Astrocyte of the hippocampus (primary cell): ENCODE results near the gene SGO1.
"Not testable (repeated sequence)": the region's sequence is repeated elsewhere in the genome, so short reads cannot be mapped to it uniquely, and the experiment has no call there.

ENCODE experiments used
- DNase-seq: peaks from one replicate; pipeline ENCODE4 v3.0.0; 2011; ENCODE audit warnings: low read depth, low spot score

The SGO1 gene

DNA sequence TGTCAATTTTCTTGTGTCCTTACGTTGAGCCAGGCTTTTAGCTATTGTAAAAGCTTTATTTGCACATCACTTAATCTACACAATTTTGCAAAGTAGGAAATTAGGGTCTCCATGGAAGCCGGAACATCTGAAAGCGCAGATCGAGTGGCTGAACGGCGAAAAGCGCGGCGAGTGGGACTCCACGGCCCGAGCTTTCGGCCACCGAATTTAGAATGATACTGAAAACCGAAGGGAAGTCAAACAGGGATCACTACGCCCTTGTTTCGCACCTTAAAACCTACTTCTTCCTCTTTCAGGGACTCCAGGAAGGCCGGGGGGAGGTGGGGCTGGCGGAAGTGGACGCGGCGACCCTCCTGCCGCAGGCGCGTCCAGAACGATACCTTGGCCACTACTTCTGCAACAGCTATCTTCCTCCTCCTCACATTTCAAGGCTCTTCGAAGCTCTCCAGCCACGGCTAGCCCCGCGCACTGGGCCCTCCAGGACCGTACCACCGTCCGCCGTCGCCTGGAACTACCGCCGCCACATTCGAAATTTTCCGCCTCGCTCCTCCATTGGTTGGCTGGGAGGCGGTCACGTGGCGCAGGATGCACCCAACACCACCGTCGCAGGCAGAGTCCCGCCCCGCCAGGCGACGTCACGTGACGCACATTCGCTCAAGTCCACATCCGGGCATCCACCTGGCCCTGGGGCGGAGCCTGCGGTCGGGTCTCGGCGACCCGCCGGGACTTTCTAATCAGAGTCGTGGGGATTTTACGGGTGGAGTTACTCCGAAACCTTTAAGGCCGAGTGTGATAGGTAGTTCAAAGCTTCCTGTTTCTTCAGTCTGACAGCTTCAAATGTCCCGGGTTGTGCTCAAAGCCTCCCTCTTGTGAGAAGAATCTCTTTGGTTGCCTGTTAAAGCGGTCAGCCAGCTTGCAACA, at the start of gene SGO1:
TSS of gene SGO1 (minus strand) at position 528 of the 921 bp plus-strand sequence. CDS start 2,179 bp downstream, outside the sequence.
- peak; percentile 100 for DNase-seq

DNA sequence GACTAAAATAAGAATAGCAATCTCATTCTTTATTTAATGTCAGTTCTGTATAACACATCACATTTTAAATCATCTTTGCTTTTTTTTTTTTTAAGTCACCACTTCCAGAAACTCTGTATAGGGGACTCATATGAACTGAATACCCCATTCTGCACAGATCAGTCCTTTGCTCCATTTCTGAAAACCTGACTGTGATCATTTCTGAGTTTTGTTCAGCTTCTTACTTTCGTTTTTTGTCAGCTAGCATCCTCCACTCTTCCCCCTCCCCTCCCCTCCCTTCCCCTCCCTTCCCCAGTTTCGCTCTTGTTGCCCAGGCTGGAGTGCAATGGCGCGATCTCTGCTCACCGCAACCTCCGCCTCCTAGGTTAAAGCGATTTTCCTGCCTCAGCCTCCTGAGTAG, 49.8 kb upstream of the SGO1 start:
- DNase-seq, result no peak

DNA sequence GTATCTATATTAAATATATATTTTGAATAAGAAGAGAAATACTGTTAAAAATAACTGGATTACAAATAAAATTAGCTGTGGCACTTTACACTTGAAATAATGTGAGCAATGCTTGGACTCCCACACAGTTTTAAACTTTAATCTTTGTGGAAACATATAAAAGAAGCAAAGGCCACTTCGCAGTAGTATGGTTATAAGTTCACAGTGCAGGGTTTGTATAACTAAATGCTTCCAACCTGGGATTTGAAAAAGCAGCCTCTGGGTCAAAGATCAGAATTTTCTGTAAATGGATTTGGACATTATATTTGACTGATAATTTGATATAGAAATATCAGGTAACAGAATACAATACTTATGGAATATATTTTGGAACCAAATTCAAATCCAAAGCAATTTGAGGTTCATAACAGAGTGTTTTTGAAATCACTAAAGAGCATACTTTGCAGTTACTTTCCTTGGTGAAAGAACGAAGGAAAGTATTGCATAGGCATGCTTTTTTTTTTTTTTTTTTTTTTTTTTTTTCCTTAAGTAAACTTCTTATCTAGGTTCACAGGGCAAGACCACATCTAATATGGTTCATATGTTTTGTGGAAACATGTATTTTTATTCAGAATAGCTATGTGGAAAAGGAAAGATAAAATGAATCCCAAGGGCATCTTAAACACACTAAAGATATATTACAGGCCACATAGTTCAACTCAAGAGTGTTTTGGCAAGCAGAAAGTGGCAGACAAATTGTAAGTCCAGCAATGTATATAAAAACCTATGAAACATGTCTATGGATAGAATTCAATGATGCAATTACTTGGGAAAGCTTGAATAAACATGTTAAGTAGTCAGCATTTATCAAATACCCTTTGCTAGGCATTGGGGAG, 47.1 kb upstream of the SGO1 start:
- no peak for DNase-seq

DNA sequence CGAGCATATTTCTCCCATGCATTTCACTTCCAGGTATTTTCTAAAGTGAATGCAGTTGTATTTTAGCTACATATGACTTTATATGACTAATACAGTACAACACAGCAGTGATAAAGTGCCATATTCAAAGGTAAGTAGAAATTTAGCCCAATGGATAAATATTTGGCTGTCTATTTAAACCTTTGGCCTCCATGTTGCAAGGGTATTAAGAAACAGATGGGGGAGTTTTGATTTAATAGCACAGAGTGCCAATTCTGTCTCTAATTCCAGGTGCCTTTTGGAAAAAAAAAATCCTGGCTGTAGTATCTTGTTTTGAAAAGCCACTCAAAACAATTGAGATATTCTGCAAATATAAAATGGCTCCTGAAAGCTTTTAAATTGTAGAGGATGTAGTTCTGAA, 44.9 kb upstream of the SGO1 start:
- DNase-seq, result no peak

DNA sequence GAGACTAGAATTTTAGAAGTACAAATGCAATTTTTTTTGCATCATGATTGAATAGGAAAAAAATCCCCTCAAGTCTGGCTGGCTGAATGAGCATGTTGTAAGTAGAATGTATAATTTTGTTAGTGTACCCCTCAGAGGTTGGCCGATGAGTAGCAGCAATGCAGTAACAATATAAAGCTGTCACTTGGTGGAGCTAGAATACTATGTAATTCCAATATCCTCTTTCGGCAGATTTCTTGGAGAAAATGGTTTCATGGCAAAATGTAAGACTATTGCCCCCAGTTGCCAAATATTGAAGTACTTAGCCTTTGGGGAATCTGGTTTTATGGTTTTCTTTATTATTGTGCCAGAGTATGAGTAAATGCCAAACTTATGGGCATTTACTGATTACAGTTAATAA, 39.8 kb upstream of the SGO1 start:
- peak; percentile 67 for DNase-seq

DNA sequence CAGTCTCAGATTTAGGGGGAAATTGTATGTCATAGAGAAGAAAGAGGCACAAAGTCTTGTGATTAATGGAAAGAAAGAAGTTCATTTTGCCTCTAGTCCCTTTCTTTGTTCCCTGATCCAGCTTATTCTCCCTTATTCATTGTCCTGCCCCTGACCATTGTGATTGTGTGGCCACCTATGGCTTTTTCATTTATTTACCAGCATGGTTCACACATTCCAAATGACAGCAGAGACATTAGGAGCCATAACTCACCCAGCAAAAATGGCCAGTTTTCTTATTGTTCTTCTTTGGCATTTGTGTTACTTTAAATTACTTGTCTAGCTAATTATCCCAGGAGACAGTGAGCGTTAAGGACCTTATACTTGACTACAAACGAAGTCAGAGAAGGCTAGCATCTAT, 36.3 kb upstream of the SGO1 start:
- DNase-seq, result no peak

DNA sequence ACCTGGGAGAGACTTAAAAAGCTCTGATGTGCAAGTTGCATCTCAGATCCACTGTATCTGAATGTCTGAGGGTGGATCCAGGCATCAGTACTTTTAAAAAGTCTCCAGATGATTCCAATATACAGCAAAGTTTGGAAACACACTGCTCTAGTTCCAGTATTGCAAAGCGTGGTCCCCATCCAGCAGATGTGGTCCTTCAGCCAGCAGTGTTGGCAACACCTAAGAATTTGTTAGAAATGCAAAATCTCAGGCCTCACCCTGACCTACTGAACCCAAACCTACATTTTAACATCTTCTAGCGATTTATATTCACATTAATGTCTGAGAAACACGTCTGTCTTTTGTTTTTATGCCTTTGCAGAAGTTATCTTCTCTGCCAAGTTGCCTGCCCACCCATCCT, 32.2 kb upstream of the SGO1 start:
- DNase-seq, result no peak

DNA sequence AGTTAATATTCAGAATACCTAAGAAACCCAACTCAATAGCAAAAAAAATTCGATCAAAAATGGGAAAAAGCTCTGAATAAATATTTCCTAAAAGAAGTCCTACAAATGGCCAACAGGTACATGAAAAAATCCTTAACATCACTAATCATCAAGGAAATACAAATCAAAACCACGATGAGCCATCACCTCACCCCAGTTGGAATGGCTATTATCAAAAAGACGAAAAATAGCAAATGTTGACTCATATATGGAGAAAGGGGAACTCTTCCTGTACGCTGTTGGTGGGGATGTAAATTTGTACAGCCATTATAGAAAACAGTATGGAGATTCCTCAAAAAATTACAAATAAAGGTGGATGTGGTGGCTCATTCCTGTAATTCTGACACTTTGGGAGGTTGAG, 29.6 kb upstream of the SGO1 start:
- DNase-seq, result no peak

DNA sequence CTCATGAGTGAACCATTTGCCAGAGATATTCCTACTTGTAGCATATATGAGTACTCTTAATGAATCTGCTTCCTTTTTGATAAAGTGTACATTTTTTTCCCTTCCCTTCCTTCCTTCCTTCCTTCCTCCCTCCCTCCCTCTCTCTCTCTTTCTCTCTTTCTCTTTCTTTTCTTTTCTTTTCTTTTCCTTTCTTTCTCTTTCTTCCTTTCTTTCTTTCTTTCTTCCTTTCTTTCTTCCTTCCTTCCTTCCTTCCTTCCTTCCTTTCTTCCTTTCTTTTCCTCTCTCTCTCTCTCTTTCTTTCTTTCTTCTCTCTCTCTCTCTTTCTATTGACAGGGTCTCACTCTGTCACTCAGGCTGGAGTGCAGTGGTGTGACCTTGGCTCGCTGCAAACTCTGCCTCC, 27.5 kb upstream of the SGO1 start:
- not testable (repeated sequence) for DNase-seq

DNA sequence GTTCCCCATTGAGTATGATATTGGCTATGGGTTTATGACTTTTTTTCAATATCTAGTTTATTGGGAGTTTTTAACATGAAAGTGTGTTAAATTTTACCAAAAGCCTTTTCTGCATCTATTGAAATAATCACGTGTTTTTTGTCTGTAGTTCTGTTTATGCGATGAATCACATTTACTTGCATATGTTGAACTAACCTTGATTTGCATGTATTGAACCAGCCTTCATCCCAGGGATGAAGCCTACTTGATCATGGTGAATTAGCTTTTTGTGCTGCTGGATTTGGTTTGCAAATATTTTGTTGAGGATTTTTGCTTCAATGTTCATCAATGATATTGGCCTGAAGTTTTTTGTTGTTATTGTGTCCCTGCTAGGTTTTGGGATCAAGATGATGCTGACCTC, 21.9 kb upstream of the SGO1 start:
- DNase-seq, result not testable (repeated sequence)

DNA sequence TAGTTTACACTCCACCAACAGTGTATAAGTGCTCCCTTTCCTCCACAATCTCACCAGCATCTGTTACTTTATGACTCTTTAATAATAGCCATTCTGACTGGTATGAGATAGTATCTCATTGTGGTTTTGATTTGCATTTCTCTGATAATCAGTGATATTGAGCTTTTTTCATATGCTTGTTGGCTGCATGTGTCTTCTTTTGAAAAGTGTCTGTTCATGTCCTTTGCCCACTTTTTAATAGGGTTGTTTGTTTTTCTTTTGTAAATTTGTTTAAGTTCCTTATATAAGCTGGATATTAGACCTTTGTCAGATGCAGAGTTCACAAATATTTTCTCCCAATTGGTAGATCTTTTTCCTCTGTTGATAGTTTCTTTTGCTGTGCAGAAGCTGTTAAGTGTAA, 19.9 kb upstream of the SGO1 start:
- DNase-seq, result not testable (repeated sequence)

DNA sequence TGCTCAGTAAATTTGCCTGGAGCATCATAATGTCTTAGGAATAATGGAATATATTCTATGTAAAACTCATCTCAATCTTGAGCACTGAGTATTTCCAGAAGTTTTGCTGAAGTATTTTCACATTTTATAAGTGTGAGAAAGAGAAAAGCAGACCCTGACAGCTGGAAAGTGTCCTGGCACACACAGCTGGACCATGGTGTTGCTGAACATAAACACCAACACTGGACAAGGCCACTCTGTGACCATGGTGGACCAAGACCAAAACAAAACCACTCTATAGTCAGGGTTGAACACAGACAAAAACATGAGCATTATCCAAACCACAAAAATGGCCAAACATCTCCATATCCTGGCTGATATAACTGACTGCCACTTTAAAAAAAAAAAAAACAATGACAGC, 15.1 kb upstream of the SGO1 start:
- no peak for DNase-seq

DNA sequence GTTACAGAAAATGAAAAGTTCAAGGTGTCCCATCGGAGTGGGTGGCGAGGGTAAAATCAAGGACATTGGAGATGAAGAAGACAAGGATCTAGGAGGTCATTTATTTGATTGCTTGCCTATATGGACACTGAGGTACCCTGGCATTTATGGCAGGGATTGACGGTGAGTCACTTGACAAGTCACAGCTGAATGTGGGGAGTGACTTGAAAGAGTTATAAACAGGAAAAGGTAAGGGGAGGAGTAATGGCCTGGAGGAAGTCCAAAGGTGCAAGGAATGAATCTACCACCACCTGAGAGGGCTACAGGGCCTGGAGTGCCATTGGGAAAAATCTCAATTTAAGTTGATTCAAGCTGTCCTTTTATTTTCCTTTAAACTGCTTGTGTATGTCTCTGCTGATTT, 11.8 kb upstream of the SGO1 start:
- DNase-seq, result no peak

DNA sequence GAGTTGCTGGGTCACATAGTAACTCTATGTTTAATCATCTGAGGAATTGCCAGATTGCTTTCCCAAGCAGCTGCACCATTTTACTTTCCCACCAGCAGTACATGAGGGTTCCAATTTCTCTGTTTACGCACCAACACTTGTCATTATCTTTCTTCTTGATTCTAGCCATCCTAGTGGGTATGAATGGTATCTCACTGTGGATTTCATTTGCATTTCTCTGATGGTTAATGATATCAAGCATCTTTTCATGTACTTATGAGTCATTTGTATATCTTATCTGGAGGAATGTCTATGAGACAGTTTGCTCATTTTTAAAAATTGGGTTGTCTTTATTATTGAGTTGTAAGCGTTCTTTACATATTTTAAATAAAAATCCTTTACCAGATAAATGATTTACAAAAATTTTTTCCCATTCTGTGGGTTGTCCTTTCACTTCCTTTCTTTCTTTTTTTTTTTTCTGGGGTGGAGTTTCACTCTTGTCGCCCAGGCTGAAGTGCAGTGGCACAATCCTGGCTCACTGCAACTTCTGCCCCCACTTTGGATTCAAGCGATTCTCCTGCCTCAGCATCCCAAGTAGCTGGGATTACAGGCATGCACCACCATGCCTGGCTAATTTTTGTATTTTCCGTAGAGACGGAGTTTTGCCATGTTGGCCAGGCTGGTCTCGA, 8.9 kb upstream of the SGO1 start:
- DNase-seq, result no peak

DNA sequence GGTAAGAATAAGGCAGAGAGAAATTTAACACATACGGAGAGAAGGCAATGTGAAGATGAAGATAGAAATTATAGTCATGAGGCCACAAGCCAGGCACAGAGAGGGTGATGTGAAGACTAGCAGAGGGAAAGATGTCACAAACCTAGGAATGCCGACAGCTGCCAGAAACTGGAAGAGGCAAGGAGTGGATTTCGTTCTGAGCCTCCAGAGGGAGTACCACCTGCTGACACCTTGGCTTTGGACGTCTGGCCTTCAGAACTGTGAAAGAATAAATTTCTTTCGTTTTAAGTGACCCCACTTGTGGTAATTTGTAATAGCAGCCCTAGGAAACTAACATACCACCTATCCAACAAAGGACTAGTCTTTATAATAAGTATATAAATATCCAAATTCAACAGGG, 5.0 kb upstream of the SGO1 start:
- no peak for DNase-seq

DNA sequence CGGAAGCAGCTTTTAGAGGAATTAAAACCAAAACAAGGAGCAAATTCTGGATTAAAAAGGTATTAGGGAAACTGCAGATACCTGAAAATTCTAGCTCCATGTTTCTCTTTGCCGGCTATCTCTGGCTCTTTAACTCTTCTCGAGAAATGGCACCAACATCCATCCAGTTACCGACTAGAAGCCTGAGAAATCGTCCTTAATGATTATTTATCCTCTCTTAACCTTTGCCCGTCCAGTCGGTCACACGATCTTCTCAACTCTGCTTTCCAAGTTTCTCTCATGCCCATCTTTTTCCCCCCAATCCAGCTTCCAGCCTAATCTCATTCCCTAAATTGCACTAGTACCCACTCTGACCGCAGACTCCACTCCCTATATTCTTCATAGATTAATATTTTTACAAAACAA, 596 bp upstream of the SGO1 start:
- no peak for DNase-seq

DNA sequence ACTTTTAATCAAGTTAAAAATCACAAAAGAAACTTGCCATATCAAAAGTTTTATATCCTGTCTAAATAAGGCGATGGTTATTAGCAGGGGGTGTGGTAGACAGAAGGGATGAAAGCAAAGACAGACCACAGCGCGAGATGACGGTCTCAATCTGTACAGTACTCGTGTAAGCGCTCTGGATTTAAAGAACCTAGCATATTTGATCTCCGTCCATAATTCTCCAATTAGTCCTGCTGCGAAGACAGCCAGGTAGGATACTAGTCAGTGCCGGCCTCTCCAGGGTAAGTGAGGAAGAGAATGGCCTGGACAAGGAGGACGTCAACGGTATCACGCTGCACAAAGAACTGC, 701 bp downstream of the SGO1 start:
- DNase-seq, result peak; percentile 40

DNA sequence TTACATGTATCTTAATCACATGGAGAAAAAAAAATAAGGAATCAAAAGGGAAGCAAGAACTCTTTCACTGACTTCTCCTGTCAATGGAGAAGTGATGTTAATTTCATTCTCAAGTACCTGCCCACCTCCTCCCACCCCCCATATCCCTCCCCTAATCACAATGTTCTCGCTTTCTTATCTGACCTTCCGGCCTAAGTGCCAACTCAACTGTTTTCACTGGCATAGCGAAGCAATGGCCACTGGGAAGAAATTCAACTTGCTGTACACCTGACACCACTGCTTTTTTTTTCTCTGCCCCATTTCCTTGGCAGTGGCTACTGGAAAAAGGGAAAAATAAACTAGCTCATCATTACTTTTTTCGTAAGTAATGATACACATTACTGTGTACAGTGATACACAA, 3.8 kb downstream of the SGO1 start:
- peak; percentile 9 for DNase-seq

DNA sequence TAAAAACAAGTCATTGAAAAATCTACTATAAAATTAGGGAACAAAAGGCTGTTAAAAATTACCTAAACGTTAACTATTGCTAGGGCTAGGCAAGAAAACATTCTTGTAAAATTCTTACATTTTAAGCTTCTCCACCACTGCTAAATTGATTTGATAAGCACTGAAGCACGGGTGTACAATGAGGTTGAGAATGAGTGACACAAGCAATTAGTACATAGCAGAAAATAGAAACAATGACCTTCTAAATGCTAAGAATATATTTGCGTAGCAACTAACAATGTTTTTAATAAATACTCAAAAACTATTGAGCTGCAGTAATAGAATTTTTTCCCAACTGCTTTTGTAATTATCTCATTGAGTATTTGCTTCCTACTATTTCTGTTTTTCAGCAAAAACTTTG, 4.7 kb downstream of the SGO1 start:
- DNase-seq, result no peak

DNA sequence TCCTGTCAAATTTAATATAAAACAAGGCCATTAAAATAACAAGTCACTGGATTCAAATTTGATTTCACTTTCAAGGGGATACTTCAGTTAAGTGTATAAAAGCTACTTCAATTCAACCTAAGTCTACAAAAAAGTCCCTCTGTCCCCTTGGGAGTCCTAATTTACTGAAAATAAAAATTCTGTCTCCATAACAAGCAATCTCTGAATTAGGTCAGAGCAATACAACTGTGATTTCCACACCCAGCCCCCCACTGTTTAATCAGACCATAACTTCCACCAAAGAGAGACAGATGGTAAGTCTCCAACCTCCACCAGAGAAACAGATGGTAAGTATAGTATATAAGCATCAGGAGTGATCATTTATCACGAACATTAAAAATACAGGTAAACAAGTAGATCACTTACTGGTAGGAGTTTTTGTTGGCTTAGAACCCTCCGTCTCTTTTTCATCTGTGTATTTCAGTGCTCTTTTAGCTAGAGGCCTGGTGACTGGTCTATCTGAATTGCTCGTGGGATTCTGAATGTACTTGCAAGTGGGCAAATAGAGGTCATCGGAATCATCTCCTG, 12.1 kb downstream of the SGO1 start:
- DNase-seq, result no peak

DNA sequence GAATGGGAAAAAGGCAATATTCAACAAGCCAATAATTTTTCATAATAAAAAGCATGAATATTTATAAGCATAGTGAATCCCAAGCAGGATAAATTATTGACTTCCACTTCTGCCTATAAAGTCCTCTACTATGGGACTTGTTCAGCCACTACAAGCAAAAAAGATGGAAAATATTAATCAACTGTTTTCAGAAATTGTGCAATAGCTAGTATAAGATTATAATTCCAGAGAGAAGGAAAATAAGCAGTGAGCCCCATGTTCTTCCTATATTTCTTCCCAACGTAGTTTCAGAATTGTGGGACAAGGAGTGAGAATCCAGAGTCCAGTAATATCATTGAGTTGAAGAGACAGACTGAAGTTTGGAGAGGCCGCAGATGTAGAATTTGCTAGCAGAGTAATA, 24.3 kb downstream of the SGO1 start:
- DNase-seq, result no peak

DNA sequence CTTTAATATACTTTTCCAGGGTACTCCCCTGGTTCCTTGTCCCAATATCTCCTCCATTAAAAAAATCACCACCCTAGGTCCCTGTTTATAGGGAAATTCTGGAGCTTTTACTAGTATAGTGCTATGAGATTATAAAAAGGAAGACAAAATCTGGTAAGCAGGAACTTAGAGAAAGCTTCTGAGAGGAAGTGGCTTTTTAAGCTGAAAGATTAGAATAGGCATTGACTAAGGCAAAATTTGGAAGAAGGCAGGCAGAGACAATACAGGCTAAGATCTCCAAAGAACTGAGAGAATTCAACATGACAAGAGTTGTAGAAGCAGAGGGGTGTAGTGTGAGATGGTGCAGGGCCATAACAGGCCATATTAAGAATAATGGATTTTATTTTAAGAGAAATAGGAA, 25.8 kb downstream of the SGO1 start:
- DNase-seq, result no peak
